Neural cell (in vitro differentiated cells): ENCODE measurements around the gene GPR17. TPM values are rescaled to one million over a fixed set of nuclear protein-coding genes. Genes with fewer than 3 reads are reported as not detected.

ENCODE experiments used
- H2AFZ ChIP-seq: fragments of 200-600, 300-800 bp; sonication (generic), shearing (Covaris generic); 2 replicates; pipeline ENCODE4 v1.6.0; 2014; ENCODE audit warnings: low read depth, mild to moderate bottlenecking, antibody characterized with exemption, low read length, moderate library complexity
- H3F3A ChIP-seq: fragments of 200-600 bp; shearing (Covaris generic); 2 replicates; pipeline ENCODE4 v1.6.1; 2016; ENCODE audit warnings: mild to moderate bottlenecking, moderate library complexity, mixed read lengths, antibody characterized with exemption, low read length; ENCODE audit not compliant: insufficient read depth, poor library complexity, severe bottlenecking
- H3K27ac ChIP-seq: fragments of 200-600, 300-800 bp; sonication (generic), shearing (Covaris generic); 2 replicates; pipeline ENCODE4 v1.5.1; 2014; ENCODE audit warnings: mild to moderate bottlenecking, low read length, moderate library complexity
- H3K27me3 ChIP-seq: fragments of 300-800, 200-600 bp; sonication (generic), shearing (Covaris generic); 2 replicates; pipeline ENCODE4 v1.6.0; 2014; ENCODE audit warnings: mild to moderate bottlenecking, low read depth, low read length, moderate library complexity; ENCODE audit not compliant: insufficient read depth
- H3K36me3 ChIP-seq: fragments of 300-800, 200-600 bp; sonication (generic), shearing (Covaris generic); 2 replicates; pipeline ENCODE4 v1.5.1; 2014; ENCODE audit warnings: mild to moderate bottlenecking, antibody characterized with exemption, low read length, moderate library complexity; ENCODE audit not compliant: insufficient read depth
- H3K4me2 ChIP-seq: fragments of 300-800, 200-600 bp; sonication (generic), shearing (Covaris generic); 2 replicates; pipeline ENCODE4 v1.6.0; 2014; ENCODE audit warnings: mild to moderate bottlenecking, low read length
- H3K4me3 ChIP-seq: fragments of 300-800, 200-600 bp; sonication (generic), shearing (Covaris generic); 2 replicates; pipeline ENCODE4 v1.5.1; 2014; ENCODE audit warnings: mild to moderate bottlenecking, low read length, moderate library complexity
- H3K79me2 ChIP-seq: fragments of 200-600 bp; shearing (Covaris generic); replicated peaks from 2 replicates; pipeline ENCODE4 v1.6.0; 2014; ENCODE audit warnings: mild to moderate bottlenecking, low read length, moderate library complexity; ENCODE audit not compliant: insufficient read depth
- H3K9ac ChIP-seq: fragments of 300-800, 200-600 bp; sonication (generic), shearing (Covaris generic); 2 replicates; pipeline ENCODE4 v1.6.1; 2016; ENCODE audit warnings: mild to moderate bottlenecking, low read length, mixed read lengths
- H3K9me2 ChIP-seq: fragments of 200-600 bp; shearing (Covaris generic); 2 replicates; pipeline ENCODE4 v1.6.1; 2016; ENCODE audit warnings: mild to moderate bottlenecking, low read length, mixed read lengths; ENCODE audit not compliant: insufficient read depth
- H3K9me3 ChIP-seq: fragments of 200-600, 300-800 bp; sonication (generic), shearing (Covaris generic); 2 replicates; pipeline ENCODE4 v1.6.1; 2016; ENCODE audit warnings: mild to moderate bottlenecking, mixed run types, low read length, moderate library complexity, mixed read lengths
- H4K20me1 ChIP-seq: fragments of 200-600 bp; shearing (Covaris generic); 2 replicates; pipeline ENCODE4 v1.6.1; 2016; ENCODE audit warnings: mild to moderate bottlenecking, mixed run types; ENCODE audit not compliant: insufficient read depth
- CTCF ChIP-seq: fragments of 450-650 bp; IDR thresholded peaks from 2 replicates; pipeline ENCODE4 v1.5.1; 2014; ENCODE audit warnings: antibody characterized with exemption, mild to moderate bottlenecking, moderate library complexity; ENCODE audit not compliant: poor library complexity, severe bottlenecking
- EP300 ChIP-seq: fragments of 450-650 bp; conservative IDR thresholded peaks from 2 replicates; pipeline ENCODE4 v1.6.1; 2014; ENCODE audit warnings: antibody characterized with exemption, mild to moderate bottlenecking, moderate library complexity; ENCODE audit not compliant: poor library complexity, severe bottlenecking
- EZH2 ChIP-seq: fragments of 200-600, 300-800 bp; shearing (Covaris generic), sonication (generic); IDR thresholded peaks from 2 replicates; pipeline ENCODE4 v1.6.1; 2014; ENCODE audit warnings: antibody characterized with exemption, low read length, borderline replicate concordance, mild to moderate bottlenecking; ENCODE audit not compliant: insufficient read depth, poor library complexity, severe bottlenecking
- MXI1 ChIP-seq: fragments of 450-650 bp; conservative IDR thresholded peaks from 2 replicates; pipeline ENCODE4 v1.6.1; 2014; ENCODE audit warnings: antibody characterized with exemption, mild to moderate bottlenecking; ENCODE audit not compliant: poor library complexity, severe bottlenecking
- POLR2AphosphoS5 ChIP-seq: IDR thresholded peaks from 2 replicates; pipeline ENCODE4 v1.6.1; 2012
- REST ChIP-seq: IDR thresholded peaks from 2 replicates; pipeline ENCODE4 v1.6.1; 2012; ENCODE audit warnings: borderline replicate concordance
- SMC3 ChIP-seq: fragments of 450-650 bp; conservative IDR thresholded peaks from 2 replicates; pipeline ENCODE4 v1.6.1; 2014; ENCODE audit warnings: antibody characterized with exemption, mild to moderate bottlenecking, moderate library complexity; ENCODE audit not compliant: poor library complexity
- TAF1 ChIP-seq: IDR thresholded peaks from 2 replicates; pipeline ENCODE4 v1.6.1; 2012; ENCODE audit warnings: low read depth
- polyA plus RNA-seq: library from polyadenylated mRNA; depleted of rRNA; stranded (reverse); fragments of >200 nt; gene quantifications from 2 replicates; pipeline ENCODE4 v1.2.3, GENCODE V29; 2014

GPR17 gene
- polyA plus RNA-seq, 1 donor from 2014 or later: not detected

- Histone ChIP-seq H3K9me3 (no peaks in the 10 kb centered on the region), H3K36me3 (no peaks in the 10 kb centered on the region), H3K9ac (no peak overlapping the region), H3K9me2 (no peaks in the 10 kb centered on the region), H3K4me2 (no peak overlapping the region), H4K20me1 (no peaks in the 10 kb centered on the region), H2AFZ (no peak overlapping the region), H3K27ac (no peak overlapping the region), H3F3A (no peaks in the 10 kb centered on the region), H3K79me2 (no peaks in the 10 kb centered on the region), H3K4me3 (no peak overlapping the region), H3K27me3 (peaks cover 26% of the 10 kb centered on the region)
- TF ChIP-seq TAF1 (no peak), MXI1 (no peak), EZH2 (no peak), CTCF (no peak), POLR2AphosphoS5 (no peak)
Observed at GRCh38 chr2:127664895-127665225, 18.9 kb downstream of the GPR17 start.

GRCh38 chr2:127665267-127665893 lies 19.4 kb downstream of the GPR17 start:
- Histone ChIP-seq H3K27me3 (peaks cover 26% of the 10 kb centered on the region), H3K27ac (no peak overlapping the region)

More at GRCh38 chr2:127665267-127665893, 19.4 kb downstream of the GPR17 start:
- no peaks in the 10 kb centered on the region for H3K79me2 ChIP-seq
- no peak overlapping the region for H2AFZ ChIP-seq
- H3K36me3 ChIP-seq: no peaks in the 10 kb centered on the region
- H3K4me2 ChIP-seq: no peak overlapping the region
- H3F3A ChIP-seq: no peaks in the 10 kb centered on the region
- no peaks in the 10 kb centered on the region for H3K9me3 ChIP-seq
- no peak overlapping the region for H3K4me3 ChIP-seq
- TF ChIP-seq MXI1: no peak
- TF ChIP-seq SMC3: no peak
- TF ChIP-seq EP300: no peak
- TF ChIP-seq EZH2: no peak
- TF ChIP-seq REST: no peak
- no peak overlapping the region for H3K9ac ChIP-seq
- H4K20me1 ChIP-seq: no peaks in the 10 kb centered on the region
- H3K9me2 ChIP-seq: no peaks in the 10 kb centered on the region
